Measurements from ENCODE around the gene PITPNC1. TPM values are rescaled to one million over a fixed set of nuclear protein-coding genes. Genes with fewer than 3 reads are reported as not detected.

Gene PITPNC1
- polyA plus RNA-seq, 1 of the 3 experiments (the other 2 are of a cell fraction), result 18.4 TPM

GRCh38 chr17:67575325-67575724 lies 198.2 kb downstream of the PITPNC1 start:
- Histone ChIP-seq H3K4me3 (ENCODE audit: low read depth in 2 of 2, low read length in 1 of 2) (no peak overlapping the region), H3F3A (replicated peaks; ENCODE audit: insufficient read depth) (no peaks in the 10 kb centered on the region), H3K27me3 (ENCODE audit: insufficient read depth) (no peaks in the 10 kb centered on the region), H3K79me2 (ENCODE audit: insufficient read depth) (no peaks in the 10 kb centered on the region), H3K27ac (ENCODE audit: low read depth in 2 of 2, low read length in 1 of 2) (no peak overlapping the region), H3K9ac (no peak overlapping the region), H3K9me2 (no peaks in the 10 kb centered on the region), H3K36me3 (replicated peaks in 1 of 2; ENCODE audit: control insufficient read depth in 1 of 2, insufficient read depth in 2 of 2, low read length in 1 of 2) (peaks cover 0 to 10% of the 10 kb centered on the region in 2 experiments), H4K20me1 (ENCODE audit: insufficient read depth) (no peaks in the 10 kb centered on the region), H3K9me3 (no peaks in the 10 kb centered on the region), H3K4me1 (ENCODE audit: control insufficient read depth in 1 of 2, insufficient read depth in 2 of 2, low read depth in 1 of 2, low read length in 1 of 2) (peaks cover 0 to 8% of the 10 kb centered on the region in 2 experiments; a peak in 1 of 4 replicates), H2AFZ (ENCODE audit: low read depth) (no peak overlapping the region), H3K4me2 (no peak overlapping the region)
- TF ChIP-seq TCF12 (IDR thresholded peaks at IDR 0.05), result no peak
- TF ChIP-seq GATA2 (CRISPR knock-in tag; IDR thresholded peaks at IDR 0.05), result no peak
- TF ChIP-seq MEF2A (IDR thresholded peaks at IDR 0.05; ENCODE audit: borderline replicate concordance, low read depth), result no peak
- TF ChIP-seq RAD21 (IDR thresholded peaks at IDR 0.05; ENCODE audit: low read length), result no peak
- no peak for TF ChIP-seq TAF1 (IDR thresholded peaks at IDR 0.05; ENCODE audit: borderline replicate concordance, low read depth, low read length)
- no peak for TF ChIP-seq REST (IDR thresholded peaks at IDR 0.05; ENCODE audit: low read depth, low read length)
- WGBS (ENCODE audit: low lambda C conversion rate), result 96% methylated on average over 13 of the region's 13 CpGs
- DNase-seq, result no peak
- POLR2A ChIA-PET, result no interaction called here
- CTCF ChIA-PET, result interaction anchor here (0.9 to 1.3 kb wide), 2 partner anchors 134 to 197 kb away, joined by 3 to 4 read pairs; no protein-coding TSS in a partner anchor

DNA sequence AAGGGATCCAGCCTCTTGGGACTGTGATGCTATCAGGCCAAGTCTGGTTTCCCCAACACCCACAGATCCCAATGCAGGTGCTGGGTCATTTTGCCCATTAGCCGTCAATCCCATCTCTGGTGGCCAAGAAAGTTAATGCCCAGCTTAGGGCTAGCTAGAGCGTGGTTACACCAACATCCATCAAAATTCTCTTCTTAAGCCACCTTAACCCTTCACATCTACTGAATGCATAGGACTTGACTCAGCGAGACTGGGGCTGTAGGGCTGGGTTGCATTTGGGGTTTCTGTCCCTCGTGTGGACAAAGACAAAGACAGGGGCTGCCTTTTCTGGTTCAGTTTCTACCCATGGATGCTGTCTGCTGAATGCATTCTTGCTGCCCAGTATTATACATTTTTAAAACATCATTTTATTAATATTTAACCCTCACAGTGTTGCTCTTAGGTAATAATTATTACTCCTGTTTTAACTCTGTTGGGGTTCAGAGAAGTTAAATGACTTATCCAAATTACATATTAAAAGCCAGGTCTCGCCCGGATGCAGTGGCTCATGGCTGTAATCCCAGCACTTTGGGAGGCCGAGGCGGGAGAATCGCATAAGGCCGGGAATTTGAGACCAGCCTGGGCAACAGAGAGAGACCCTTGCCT lies 199.5 kb downstream of the PITPNC1 start:
- Histone ChIP-seq H3K4me1 (ENCODE audit: control insufficient read depth in 1 of 2, insufficient read depth in 2 of 2, low read depth in 1 of 2, low read length in 1 of 2) (peaks cover 0 to 6% of the 10 kb centered on the region in 2 experiments; a peak in 1 of 4 replicates), H3K9me2 (no peaks in the 10 kb centered on the region), H3F3A (replicated peaks; ENCODE audit: insufficient read depth) (no peaks in the 10 kb centered on the region), H2AFZ (ENCODE audit: low read depth) (no peak overlapping the region), H3K27ac (ENCODE audit: low read depth in 2 of 2, low read length in 1 of 2) (no peak overlapping the region), H3K79me2 (ENCODE audit: insufficient read depth) (no peaks in the 10 kb centered on the region), H3K4me3 (ENCODE audit: low read depth in 2 of 2, low read length in 1 of 2) (no peak overlapping the region), H3K27me3 (ENCODE audit: insufficient read depth) (no peaks in the 10 kb centered on the region), H3K9me3 (no peaks in the 10 kb centered on the region), H3K9ac (no peak overlapping the region), H3K4me2 (no peak overlapping the region), H4K20me1 (ENCODE audit: insufficient read depth) (no peaks in the 10 kb centered on the region), H3K36me3 (replicated peaks in 1 of 2; ENCODE audit: control insufficient read depth in 1 of 2, insufficient read depth in 2 of 2, low read length in 1 of 2) (peaks cover 0 to 10% of the 10 kb centered on the region in 2 experiments)
- no peak for DNase-seq
- TF ChIP-seq FOXM1 (IDR thresholded peaks at IDR 0.05; ENCODE audit: low read depth), result no peak
- no peak for TF ChIP-seq MAX (IDR thresholded peaks at IDR 0.05; ENCODE audit: low read depth)
- no peak for TF ChIP-seq TCF12 (IDR thresholded peaks at IDR 0.05)
- TF ChIP-seq ZBTB33 (IDR thresholded peaks at IDR 0.05; ENCODE audit: borderline replicate concordance, low read depth), result no peak
- TF ChIP-seq MXI1 (IDR thresholded peaks at IDR 0.05; ENCODE audit: low read depth, low read length), result no peak
- no peak for TF ChIP-seq CTCF (IDR thresholded peaks at IDR 0.05)
- no peak for TF ChIP-seq TAF1 (IDR thresholded peaks at IDR 0.05; ENCODE audit: borderline replicate concordance, low read depth, low read length)
- TF ChIP-seq REST (IDR thresholded peaks at IDR 0.05; ENCODE audit: low read depth, low read length), result no peak
- TF ChIP-seq IRF3 (IDR thresholded peaks at IDR 0.05; ENCODE audit: low read depth, low read length), result no peak
- ChIA-PET POLR2A (no interaction called here), CTCF (interaction anchor here (1.2 to 1.7 kb wide), 2 partner anchors 101 to 198 kb away, joined by 3 to 7 read pairs; no protein-coding TSS in a partner anchor)
- 94% methylated on average over 10 of the region's 10 CpGs for WGBS (ENCODE audit: low lambda C conversion rate)
